Spleen (tissue), 7 donors: Measurements from ENCODE around the gene MATN1.

Experiments
- POLR2A ChIP-seq, 3 donors: fragments of 450-650 bp; IDR thresholded peaks; one replicate each; pipeline ENCODE4 v1.5.1; 2017; ENCODE audit warnings: antibody characterized with exemption in 3 of 3, mild to moderate bottlenecking in 1 of 3
- TF ChIP-seq, protein P1 (sequence below), 11 experiments: fragments of 200-600 bp in 7 of 11; fragments of 450-650 bp in 4 of 11; sonication (generic) in 4 of 11; IDR thresholded peaks in 8 of 11; conservative IDR thresholded peaks in 3 of 11; 1 replicate in 7 of 11; 2 replicates in 4 of 11; pipeline versions ENCODE4 v1.4.0 to v1.8.0; 2016 to 2021; ENCODE audit warnings: antibody characterized with exemption in 11 of 11, inconsistent platforms in 4 of 11, mild to moderate bottlenecking in 1 of 11
- donor health status: DM: no; HTN: no; CAD: no; lungs with moderate emphysema.
- donor health status: DM: no; HTN: no; CAD: no.
- donor health status: DM: no; HTN: no; CAD: no.

- TF ChIP-seq POLR2A (IDR thresholded peaks at IDR 0.05): no peak
- TF ChIP-seq, protein P1, sequence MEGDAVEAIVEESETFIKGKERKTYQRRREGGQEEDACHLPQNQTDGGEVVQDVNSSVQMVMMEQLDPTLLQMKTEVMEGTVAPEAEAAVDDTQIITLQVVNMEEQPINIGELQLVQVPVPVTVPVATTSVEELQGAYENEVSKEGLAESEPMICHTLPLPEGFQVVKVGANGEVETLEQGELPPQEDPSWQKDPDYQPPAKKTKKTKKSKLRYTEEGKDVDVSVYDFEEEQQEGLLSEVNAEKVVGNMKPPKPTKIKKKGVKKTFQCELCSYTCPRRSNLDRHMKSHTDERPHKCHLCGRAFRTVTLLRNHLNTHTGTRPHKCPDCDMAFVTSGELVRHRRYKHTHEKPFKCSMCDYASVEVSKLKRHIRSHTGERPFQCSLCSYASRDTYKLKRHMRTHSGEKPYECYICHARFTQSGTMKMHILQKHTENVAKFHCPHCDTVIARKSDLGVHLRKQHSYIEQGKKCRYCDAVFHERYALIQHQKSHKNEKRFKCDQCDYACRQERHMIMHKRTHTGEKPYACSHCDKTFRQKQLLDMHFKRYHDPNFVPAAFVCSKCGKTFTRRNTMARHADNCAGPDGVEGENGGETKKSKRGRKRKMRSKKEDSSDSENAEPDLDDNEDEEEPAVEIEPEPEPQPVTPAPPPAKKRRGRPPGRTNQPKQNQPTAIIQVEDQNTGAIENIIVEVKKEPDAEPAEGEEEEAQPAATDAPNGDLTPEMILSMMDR (IDR thresholded peaks at IDR 0.05 in 8 of 11, conservative IDR thresholded peaks at IDR 0.05 in 3 of 11): no peak
Observed at GRCh38 chr1:30728340-30728739, 5.0 kb upstream of the MATN1 start.
